ENCODE measurements around the gene ARHGEF3.
A peak's percentile ranks its signal among the peaks of the same experiment; 100 is the strongest.
"Not testable (repeated sequence)": the region's sequence is repeated elsewhere in the genome, so short reads cannot be mapped to it uniquely, and the experiment has no call there.

Gene ARHGEF3

DNA sequence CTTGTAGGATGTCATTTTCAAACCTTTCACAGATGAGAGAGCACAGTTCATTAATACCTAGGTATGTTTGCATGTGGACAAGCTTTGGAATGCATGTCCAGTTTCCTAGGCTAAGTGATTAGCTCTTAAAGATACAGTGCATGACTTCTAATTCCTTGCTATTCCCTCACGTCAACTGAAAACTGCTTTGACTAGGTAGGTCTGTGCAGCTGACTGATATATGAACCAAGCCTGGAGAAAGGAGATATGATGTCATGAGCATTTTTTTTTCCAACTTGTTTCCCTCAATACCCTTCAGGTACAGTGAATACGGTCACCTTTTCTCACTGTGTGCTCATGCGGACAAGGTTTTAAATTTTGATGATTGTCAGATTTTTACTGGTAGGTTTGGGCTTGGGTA is 77.1 kb downstream of the ARHGEF3 start:
- DNase-seq (ENCODE audit: low spot score), result no peak

DNA sequence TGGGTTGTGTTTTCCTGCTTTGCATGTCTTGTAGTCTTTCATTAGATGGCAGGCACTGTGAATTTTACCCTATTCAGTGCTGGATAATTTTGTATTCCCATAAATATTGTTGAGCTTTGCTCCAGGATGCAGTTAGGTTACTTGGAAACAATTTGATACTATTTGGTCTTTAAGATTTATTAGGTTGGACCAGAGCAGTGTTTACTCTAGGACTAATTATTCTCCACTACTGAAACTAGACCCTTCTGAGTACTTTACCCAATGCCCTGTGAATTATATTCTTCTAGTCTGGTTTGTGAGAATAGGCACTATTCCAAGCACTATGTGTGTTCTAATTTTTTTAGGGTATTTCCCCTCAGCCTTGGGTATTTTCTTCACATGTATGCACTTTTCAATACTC is 80.9 kb downstream of the ARHGEF3 start:
- DNase-seq (ENCODE audit: low spot score), result no peak

- DNase-seq (ENCODE audit: low spot score), result not testable (repeated sequence)
Observed at GRCh38 chr3:56718809-56719208, 82.9 kb downstream of the ARHGEF3 start.

DNA sequence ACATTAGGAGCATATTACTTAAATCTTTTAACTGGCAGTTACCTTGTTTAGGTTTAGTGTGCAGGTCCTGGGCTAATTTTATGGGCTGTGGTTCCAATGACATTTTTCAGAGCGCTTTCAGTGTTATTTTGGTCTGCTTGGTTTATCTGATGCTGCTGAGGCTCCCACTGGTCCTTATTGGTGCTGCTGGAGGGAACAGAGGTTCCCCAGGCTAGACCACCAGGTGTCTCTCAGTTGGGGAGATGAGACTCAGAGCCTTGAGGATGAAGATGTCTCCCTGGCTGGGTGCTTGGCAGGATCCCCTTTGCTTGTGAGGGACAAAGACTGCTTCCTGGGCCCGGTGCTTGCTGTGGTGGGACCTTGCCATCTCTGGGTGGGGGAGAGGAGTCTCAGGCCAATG is 90.4 kb downstream of the ARHGEF3 start:
- no peak for DNase-seq (ENCODE audit: low spot score)

DNA sequence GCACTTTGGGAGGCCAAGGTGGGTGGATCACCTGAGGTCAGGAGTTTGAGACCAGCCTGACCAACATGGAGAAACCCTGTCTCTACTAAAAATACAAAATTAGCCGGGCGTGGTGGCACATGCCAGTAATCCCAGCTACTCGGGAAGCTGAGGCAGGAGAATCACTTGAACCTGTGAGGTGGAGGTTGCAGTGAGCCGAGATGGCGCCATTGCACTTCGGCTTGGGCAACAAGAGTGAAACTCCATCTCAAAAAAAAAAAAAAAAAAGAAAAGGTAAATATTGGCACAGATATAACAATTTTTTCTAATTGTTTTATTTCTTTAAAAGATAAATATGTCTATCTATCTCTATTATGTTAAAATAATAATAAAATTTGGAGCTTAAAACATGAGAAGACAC is 94.3 kb downstream of the ARHGEF3 start:
- DNase-seq (ENCODE audit: low spot score), result not testable (repeated sequence)

DNA sequence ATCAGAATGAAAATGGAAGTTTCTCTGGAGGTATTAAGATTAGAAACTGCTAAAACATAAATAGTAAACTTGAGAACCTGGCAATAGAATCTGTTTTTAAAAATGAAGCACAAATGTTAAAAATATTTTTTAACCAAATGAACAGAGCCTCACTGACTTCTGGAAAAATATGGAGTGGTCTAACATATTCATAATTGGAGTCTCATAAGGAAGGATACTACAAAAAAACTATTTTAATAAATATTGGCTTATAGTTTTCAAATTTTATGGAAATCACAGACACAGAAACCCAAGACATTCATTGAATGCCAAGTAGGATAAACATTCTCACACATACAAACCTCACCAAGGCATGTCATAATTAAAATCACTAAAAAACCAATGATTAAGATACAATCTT is 95.1 kb downstream of the ARHGEF3 start:
- DNase-seq (ENCODE audit: low spot score), result no peak

DNA sequence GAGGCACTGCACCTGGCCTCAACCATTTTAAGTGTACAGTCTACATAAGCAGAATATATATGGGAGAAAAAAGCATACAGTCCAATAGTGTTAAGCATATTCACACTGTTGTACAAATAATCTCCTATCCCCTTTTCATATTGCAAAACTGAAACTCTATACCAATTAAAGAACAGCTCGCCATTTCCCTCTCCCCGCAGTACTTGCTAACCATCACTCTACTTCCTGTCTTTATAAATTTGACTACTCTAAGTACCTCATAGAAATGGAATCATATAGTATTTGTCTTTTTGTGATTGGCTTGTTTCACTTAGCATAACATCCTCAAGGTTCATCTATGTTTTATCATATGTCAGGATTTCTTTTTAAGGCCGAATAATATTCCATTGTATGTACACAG is 97.0 kb downstream of the ARHGEF3 start:
- DNase-seq (ENCODE audit: low spot score), result no peak

- DNase-seq (ENCODE audit: low spot score), result peak; percentile 74
Observed at GRCh38 chr3:56702490-56703315, 99.0 kb downstream of the ARHGEF3 start.

GRCh38 chr3:56700151-56700550 is 101.6 kb downstream of the ARHGEF3 start:
- no peak for DNase-seq (ENCODE audit: low spot score)

GRCh38 chr3:56694867-56695683 is 106.7 kb downstream of the ARHGEF3 start:
- no peak for DNase-seq (ENCODE audit: low spot score)

- DNase-seq (ENCODE audit: low spot score), result no peak
Observed at GRCh38 chr3:56693750-56694149, 108.0 kb downstream of the ARHGEF3 start.

DNA sequence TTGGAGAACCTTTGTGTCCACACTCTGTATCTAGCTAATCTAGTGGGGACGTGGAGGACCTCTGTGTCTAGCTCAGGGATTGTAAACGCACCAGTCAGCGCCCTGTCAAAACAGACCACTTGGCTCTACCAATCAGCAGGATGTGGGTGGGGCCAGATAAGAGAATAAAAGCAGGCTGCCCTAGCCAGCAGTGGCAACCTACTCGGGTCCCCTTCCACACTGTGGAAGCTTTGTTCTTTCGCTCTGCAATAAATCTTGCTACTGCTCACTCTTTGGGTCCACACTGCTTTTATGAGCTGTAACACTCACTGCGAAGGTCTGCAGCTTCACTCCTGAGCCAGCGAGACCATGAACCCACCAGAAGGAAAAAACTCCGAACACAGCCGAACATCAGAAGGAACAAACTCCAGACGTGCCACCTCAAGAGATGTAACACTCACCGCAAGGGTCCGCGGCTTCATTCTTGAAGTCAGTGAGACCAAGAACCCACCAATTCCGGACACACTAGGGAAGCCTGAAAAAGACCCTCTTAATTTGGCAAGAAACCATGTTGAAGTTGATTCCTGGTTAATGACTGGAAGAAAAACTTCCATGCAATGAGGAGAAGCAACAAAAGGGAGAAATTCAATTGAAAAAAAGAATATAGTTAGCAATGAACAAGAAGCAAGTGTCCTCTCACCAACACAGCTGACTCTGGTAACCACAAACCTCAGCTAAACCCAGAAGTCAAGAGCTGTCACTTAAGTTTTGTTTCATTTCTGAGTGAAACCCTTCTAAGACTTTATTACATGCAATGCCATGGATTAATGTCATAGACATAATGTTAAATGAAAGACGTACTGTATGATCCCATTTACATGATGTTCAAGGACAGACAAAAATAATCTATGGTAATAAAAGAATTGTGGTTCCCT is 109.0 kb downstream of the ARHGEF3 start:
- DNase-seq (ENCODE audit: low spot score), result not testable (repeated sequence)

- not testable (repeated sequence) for DNase-seq (ENCODE audit: low spot score)
Observed at GRCh38 chr3:56692001-56692365, 109.8 kb downstream of the ARHGEF3 start.

- DNase-seq (ENCODE audit: low spot score), result peak; percentile 80
Observed at GRCh38 chr3:56691165-56692000, 110.4 kb downstream of the ARHGEF3 start.

GRCh38 chr3:56689303-56689702 is 112.4 kb downstream of the ARHGEF3 start:
- no peak for DNase-seq (ENCODE audit: low spot score)

DNA sequence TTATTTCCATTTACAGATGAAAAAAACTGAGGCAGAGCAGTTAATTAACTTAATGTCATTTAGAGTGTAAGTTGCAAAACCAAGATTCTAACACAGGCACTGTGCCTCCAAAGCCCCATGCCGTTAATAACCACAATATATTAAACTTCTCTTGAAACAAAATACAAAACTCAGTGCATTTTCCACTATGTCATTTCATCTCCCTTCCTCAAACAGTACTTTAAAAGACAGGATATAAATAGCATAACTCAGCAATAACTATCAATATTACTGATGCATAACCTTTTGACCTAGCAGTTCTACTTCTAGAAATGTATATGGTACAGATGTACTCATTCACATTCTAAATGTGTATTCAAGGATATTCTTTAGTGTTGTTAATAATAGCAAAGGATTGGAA is 113.6 kb downstream of the ARHGEF3 start:
- DNase-seq (ENCODE audit: low spot score), result no peak

DNA sequence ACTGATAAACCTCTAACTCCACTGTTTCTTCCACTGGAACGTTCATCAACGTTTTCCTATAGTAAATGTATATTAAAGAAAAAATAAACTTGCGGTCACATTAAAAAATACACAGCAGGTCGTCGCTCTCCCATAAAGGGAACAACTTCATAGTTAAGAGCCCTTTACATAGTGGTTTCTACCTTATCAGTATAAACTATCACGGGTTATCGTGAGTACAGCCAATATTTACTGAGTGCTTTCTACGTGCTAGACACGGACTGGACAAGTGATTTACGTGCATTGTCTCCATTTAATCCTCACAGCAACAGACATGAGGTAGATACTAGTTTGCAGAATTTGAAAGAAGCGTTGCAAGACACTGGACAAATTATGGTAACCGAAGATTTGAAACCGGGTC is 117.7 kb downstream of the ARHGEF3 start:
- no peak for DNase-seq (ENCODE audit: low spot score)

DNA sequence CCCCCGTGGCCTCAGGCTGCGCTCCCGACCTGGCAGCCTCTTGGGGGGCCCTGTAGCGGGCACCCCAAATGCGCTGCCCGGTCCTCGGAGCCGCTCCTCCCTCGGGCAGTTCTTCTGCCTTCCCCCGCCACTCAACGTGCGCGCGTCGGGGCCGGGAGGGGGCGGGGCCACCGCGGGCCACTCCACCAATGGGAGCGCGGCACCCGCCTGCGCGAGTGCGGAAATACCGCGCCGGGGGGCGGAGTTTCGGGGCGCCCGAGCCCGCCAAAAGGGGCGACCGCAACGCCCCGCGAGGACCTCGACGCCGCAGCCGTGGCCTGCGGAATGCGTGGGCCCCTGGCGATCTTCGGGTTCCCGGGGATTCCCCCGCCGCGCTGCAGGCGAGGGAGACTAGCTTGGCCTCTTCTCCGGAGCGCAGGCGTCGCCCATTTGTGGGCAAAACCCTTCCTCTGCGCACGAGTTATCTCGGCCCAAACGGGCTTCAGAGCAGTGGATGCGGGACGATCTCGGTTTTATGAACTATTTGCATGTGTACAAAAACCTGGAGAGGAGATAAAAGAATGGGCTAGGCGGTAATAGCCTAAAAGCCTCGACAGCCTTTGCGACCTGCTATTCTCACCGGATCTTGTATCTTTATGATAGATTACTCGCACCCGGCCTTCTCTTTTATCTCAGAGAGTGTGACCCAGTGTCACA is 118.5 kb downstream of the ARHGEF3 start, which contains the start of gene TASOR:
TASOR (minus strand) TSS at position 144 of the 696 bp plus-strand sequence. CDS start 259 bp downstream, outside the sequence.
- DNase-seq (ENCODE audit: low spot score), result peak; percentile 75

GRCh38 chr3:56682462-56683121 is 119.2 kb downstream of the ARHGEF3 start:
- DNase-seq (ENCODE audit: low spot score), result peak; percentile 66

GRCh38 chr3:56681984-56682461 is 119.7 kb downstream of the ARHGEF3 start:
- DNase-seq (ENCODE audit: low spot score), result no peak

Data from LoVo (cell line).